Embryonic facial prominence (tissue), 1 donor: ENCODE measurements around the gene SAMD13.
"Not testable (repeated sequence)": the region's sequence is repeated elsewhere in the genome, so short reads cannot be mapped to it uniquely, and the experiment has no call there.

ENCODE experiments used
- DNase-seq: peaks from one replicate; pipeline ENCODE4 v3.0.0-alpha.2; 2016; ENCODE audit errors: extremely low spot score

Gene SAMD13

GRCh38 chr1:84286071-84286470 lies 15.4 kb upstream of the SAMD13 start:
- DNase-seq, result no peak

- DNase-seq, result not testable (repeated sequence)
Measured at GRCh38 chr1:84287389-84287788, 14.1 kb upstream of the SAMD13 start.

- no peak for DNase-seq
Measured at GRCh38 chr1:84289169-84289785, 12.2 kb upstream of the SAMD13 start.

DNA sequence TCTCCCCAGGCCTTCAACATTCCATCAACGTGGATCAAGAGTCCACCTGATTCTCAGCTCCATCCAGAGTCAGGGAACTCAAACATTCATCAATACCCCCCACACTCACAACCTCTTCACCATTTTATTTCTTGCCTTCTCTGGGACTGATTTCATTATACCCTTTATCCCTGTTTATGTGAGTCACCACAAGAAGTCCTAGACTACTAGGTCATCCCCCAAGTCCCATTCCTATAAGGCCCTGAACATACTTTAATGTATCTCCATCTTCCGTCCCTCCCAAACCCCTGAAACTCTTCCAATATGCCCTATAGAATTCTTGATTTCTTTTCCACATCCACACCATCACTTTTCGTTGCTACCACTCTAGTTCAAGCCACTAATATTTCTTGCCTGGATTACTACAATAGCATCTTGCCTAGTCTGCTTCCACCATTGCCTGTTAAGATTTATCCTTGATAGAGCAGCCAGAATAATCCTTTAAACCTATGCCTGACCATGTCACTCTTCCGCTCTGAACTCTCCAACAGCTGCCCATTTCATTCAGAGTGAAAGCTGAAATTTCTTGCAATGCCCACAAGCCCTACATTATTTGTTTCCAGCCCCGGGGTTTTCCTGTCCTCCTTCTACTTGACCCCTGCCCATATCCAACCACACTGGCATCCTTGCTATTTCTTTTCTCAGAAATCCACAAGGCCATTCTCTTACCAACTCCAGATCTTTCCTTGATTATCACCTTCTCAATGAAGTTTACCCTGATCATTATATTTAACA lies 9.4 kb upstream of the SAMD13 start:
- no peak for DNase-seq

DNA sequence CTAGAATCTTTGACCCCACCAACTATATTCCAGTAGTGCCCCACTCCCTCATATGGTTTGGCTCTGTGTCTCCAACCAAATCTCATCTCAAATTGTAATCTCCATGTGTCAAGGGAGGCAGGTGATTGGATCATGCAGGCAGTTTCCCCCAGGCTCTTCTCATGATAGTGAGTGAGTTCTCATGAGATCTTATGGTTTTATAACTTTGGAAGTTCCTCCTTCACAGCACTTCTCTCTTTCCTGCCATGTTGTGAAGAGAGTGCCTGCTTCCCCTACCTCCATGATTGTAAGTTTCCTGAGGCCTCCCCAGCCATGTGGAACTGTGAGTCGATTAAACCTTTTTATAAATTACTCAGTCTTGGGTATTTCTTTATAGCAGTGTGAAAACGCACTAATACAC lies 7.7 kb upstream of the SAMD13 start:
- DNase-seq, result no peak

- no peak for DNase-seq
Measured at GRCh38 chr1:84294751-84295150, 6.8 kb upstream of the SAMD13 start.

GRCh38 chr1:84297546-84298244 lies 3.8 kb upstream of the SAMD13 start:
- no peak for DNase-seq

DNA sequence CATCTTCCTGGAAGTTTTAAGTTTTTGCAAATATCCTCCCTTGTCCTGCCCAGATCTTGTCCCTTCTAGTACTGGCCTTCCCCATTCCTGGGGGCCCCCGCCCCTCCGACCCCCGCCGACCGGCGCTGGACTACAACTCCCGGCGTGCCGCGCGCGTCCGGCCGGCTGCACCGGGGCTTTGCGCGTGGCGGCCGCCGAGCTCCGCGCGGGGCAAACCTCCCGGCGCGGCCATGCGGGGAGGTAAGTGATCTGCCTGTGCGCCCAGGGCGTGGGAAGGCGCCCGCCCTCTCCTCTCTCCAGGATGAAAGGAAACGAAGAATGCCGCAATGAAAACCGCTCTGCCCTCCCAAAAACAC lies 3.2 kb upstream of the SAMD13 start:
- no peak for DNase-seq

GRCh38 chr1:84298684-84299535 lies 2.6 kb upstream of the SAMD13 start:
- DNase-seq, result peak; percentile 41

DNA sequence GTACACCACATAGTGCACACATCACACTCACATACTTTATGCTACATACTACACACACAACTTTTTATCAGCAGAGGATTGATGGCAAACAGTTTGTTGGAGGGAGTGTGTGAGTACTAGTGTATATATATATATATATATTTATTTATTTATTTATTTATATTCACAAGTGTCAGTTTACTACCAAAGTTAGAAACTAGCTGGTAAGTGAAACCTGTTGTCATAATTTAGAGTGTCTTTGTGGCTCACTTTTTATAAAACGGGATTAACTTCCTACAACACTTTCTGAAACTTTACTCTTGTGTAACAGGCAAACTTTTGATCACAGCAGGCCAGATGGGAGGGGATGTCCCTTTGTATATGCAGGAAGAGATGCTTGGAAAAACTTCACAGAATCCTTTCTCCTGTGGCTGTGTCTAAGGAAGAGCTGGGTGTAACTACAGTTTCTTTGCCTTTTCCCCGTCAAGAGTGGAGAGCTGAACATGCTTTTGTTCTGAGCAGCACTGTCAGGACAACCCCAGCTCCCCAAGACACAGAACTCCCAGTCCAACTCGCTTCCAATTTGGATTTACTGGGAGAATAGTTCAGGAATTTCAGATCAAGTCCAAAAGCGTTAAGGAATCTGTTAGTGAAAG lies 1.9 kb upstream of the SAMD13 start:
- DNase-seq, result no peak

GRCh38 chr1:84300501-84300900 lies 1.0 kb upstream of the SAMD13 start:
- no peak for DNase-seq

DNA sequence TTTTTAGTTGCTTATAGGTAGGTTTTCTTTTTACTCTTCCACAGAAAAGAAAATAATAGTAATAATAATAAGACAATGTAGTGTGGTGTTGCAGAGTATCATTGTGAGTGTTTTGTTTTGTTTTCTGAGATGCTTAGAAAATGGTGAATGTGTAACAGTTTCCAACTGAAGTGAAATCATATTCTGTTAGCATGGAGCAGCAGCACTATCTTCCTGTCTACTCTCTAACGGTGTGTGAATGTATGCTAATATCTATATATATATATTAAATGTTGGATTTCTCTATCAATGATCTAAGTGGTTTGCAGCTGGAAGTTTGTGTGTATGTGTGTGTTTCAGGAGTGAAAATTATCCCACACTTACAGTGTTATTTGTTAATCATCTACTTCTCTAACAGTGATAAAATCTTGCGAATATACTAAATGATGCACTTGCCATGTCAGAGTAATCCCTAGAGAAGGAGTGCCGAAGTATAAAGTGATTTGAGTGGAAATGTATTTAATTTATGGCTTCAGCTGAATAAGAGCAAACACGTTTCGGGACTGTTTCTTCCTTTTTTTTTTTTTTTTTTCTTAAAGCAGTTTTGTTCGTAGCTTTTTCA lies 377 bp downstream of the SAMD13 start:
- no peak for DNase-seq

- DNase-seq, result no peak
Measured at GRCh38 chr1:84303314-84303830, 1.9 kb downstream of the SAMD13 start.

DNA sequence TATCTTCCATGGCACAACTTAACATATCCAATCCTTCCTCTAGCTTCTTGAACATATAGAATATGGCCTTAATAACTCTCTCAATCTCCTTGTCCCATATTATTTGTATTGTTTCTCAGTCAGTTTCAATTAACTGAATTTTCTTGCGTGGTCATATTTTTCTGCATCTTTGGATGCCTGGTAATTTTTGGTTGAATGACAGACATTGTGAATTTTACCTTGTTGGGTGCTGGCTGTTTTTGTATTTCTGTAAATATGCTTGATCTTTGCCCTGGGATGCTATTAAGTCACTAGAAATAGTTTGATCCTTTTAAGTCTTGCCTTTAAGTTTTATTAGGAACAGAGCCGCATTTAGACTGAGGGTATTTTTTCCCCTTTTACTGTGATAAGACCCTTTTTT lies 5.9 kb downstream of the SAMD13 start:
- DNase-seq, result no peak

DNA sequence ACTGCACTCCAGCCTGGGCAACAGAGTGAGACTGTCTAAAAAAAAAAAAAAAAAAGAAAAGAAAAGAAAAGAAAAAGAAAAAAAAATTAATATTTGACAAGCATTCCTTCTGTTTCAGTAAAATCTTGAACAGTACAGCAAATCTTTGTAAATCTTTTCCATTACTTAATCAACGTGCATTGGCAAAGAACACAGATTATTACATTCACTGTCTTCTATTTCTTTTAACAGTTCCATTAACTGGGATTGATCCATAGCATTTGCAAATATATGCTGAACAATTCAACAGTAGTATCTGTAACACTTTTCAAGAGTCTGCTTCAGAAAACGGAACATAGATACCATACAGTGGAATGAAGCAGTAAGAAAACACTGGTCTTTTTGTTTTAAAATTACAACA lies 9.8 kb downstream of the SAMD13 start:
- DNase-seq, result no peak

- no peak for DNase-seq
Measured at GRCh38 chr1:84319662-84320061, 18.2 kb downstream of the SAMD13 start.

- DNase-seq, result no peak
Measured at GRCh38 chr1:84327830-84328229, 26.3 kb downstream of the SAMD13 start.

GRCh38 chr1:84330125-84330984 lies 28.8 kb downstream of the SAMD13 start:
- no peak for DNase-seq

DNA sequence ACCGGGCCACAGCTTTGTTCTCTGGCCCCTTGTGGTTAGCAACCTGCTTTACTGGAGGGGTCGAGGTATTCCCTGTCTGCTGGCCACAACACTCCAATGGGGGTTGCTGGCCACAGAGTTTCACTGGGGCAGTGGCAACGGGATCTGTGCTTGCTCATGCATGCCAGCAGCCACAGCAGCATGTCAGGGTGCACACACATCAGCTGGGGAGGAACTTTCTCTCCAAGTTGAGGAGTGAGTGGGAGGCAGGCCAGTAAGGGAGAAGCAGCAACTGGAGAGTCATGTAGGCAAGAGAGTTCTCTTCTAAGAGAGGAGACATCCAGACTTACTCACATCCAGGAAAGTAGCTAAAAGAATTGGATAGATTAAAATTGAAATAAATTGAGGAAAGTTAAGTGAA lies 38.0 kb downstream of the SAMD13 start:
- DNase-seq, result no peak

GRCh38 chr1:84344286-84344685 lies 42.8 kb downstream of the SAMD13 start:
- DNase-seq, result no peak
